Prostate gland (tissue), 2 donors: ENCODE measurements around the gene KLF18. TPM values are rescaled to one million over a fixed set of nuclear protein-coding genes. Genes with fewer than 3 reads are reported as not detected.

Source experiments
- DNase-seq: peaks from one replicate; pipeline ENCODE4 v3.0.0-alpha.2; 2019; ENCODE audit warnings: low spot score
- H3K27ac ChIP-seq, 2 donors: fragments of 200-600 bp; sonication (generic); 2 replicates each; pipeline ENCODE4 v1.5.1; 2017 to 2019
- H3K27me3 ChIP-seq: fragments of 200-600 bp; sonication (generic); replicated peaks from 2 replicates; pipeline ENCODE4 v1.5.1; 2019; ENCODE audit not compliant: insufficient read depth
- H3K36me3 ChIP-seq, 2 donors: fragments of 200-600 bp; sonication (generic); 1 replicate in 1 of 2; 2 replicates in 1 of 2; pipeline versions ENCODE4 v1.5.1 to v1.8.1; 2017 to 2019
- H3K4me1 ChIP-seq: fragments of 200-600 bp; sonication (generic); replicated peaks from 2 replicates; pipeline ENCODE4 v1.5.1; 2019
- H3K4me3 ChIP-seq, 2 donors: fragments of 200-600 bp; sonication (generic); 2 replicates each; pipeline ENCODE4 v1.5.1; 2017 to 2019
- H3K9me3 ChIP-seq: fragments of 200-600 bp; sonication (generic); 2 replicates; pipeline ENCODE4 v1.5.1; 2017
- CTCF ChIP-seq, 4 experiments: fragments of 200-600 bp in 2 of 4; fragments of 450-650 bp in 2 of 4; sonication (generic) in 2 of 4; IDR thresholded peaks; 1 replicate in 3 of 4; 2 replicates in 1 of 4; pipeline ENCODE4 v1.5.1; 2016 to 2019; ENCODE audit warnings: antibody characterized with exemption in 4 of 4, mild to moderate bottlenecking in 2 of 4, moderate library complexity in 2 of 4
- POLR2A ChIP-seq: fragments of 450-650 bp; IDR thresholded peaks from one replicate; pipeline ENCODE4 v1.6.1; 2016; ENCODE audit warnings: antibody characterized with exemption, mild to moderate bottlenecking
- POLR2AphosphoS5 ChIP-seq: sonication (generic); formaldehyde crosslinking; IDR thresholded peaks from one replicate; pipeline ENCODE4 v1.6.1; 2017; ENCODE audit warnings: antibody characterized with exemption
- WGBS: methylation state at CpG from one replicate; pipeline ENCODE4 v1.1.5; 2018; 5-methylcytosine and 5-hydroxymethylcytosine counted together
- intact Hi-C: fragments of 100-400 bp; cut with DNase I; formaldehyde crosslinking; loops from one replicate; pipeline ENCODE4 v1.14.2; 2022
- total RNA-seq, 2 donors: library from RNA; depleted of rRNA; stranded (reverse); fragments of >200 nt; gene quantifications; one replicate each; pipeline ENCODE4 v1.1.0, GENCODE V29; 2016

KLF18 gene
- total RNA-seq, 2 donors from 2014 or later, result 0.34 TPM; not detected in 1

DNA sequence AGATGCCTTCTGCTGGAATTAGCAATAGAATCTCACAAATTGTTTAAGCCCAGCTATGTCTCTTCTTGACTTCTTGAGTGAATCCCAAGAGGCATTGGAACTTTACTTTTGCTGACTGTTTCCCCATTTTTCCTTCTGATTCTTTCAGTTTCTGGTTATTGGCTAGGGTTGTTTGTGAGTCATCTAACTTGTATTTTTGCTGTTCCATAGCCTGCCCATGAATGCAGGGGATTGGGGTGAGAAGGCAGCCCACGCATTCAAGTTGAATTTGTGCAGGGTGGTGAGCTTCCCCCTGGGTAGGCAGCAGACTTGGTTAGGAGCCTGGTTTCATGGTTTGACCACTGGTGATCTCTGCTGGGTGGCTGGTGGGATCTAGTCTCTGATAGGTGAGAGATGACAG lies 33.2 kb downstream of the KLF18 start:
- no peak overlapping the region for H3K4me3 ChIP-seq
- intact Hi-C loops, result no loop called here
- no peak for DNase-seq
- no peaks in the 10 kb centered on the region for H3K9me3 ChIP-seq
- TF ChIP-seq CTCF (IDR thresholded peaks at IDR 0.05), result no peak
- no peak for TF ChIP-seq POLR2AphosphoS5
- TF ChIP-seq POLR2A, result no peak
- no peaks in the 10 kb centered on the region for H3K36me3 ChIP-seq
- WGBS, result 88% methylated on average over 1 of the region's 1 CpG
- no peak overlapping the region for H3K27ac ChIP-seq
- H3K27me3 ChIP-seq, result no peaks in the 10 kb centered on the region
- H3K4me1 ChIP-seq, result no peaks in the 10 kb centered on the region

GRCh38 chr1:44105810-44106209 lies 35.6 kb downstream of the KLF18 start:
- Histone ChIP-seq H3K9me3 (no peaks in the 10 kb centered on the region), H3K36me3 (no peaks in the 10 kb centered on the region), H3K4me1 (no peaks in the 10 kb centered on the region), H3K27me3 (no peaks in the 10 kb centered on the region), H3K27ac (no peak overlapping the region), H3K4me3 (no peak overlapping the region)
- no peak for DNase-seq
- intact Hi-C loops, result no loop called here
- 89% methylated on average over 3 of the region's 3 CpGs for WGBS
- TF ChIP-seq POLR2A (no peak), POLR2AphosphoS5 (no peak), CTCF (IDR thresholded peaks at IDR 0.05) (no peak)

DNA sequence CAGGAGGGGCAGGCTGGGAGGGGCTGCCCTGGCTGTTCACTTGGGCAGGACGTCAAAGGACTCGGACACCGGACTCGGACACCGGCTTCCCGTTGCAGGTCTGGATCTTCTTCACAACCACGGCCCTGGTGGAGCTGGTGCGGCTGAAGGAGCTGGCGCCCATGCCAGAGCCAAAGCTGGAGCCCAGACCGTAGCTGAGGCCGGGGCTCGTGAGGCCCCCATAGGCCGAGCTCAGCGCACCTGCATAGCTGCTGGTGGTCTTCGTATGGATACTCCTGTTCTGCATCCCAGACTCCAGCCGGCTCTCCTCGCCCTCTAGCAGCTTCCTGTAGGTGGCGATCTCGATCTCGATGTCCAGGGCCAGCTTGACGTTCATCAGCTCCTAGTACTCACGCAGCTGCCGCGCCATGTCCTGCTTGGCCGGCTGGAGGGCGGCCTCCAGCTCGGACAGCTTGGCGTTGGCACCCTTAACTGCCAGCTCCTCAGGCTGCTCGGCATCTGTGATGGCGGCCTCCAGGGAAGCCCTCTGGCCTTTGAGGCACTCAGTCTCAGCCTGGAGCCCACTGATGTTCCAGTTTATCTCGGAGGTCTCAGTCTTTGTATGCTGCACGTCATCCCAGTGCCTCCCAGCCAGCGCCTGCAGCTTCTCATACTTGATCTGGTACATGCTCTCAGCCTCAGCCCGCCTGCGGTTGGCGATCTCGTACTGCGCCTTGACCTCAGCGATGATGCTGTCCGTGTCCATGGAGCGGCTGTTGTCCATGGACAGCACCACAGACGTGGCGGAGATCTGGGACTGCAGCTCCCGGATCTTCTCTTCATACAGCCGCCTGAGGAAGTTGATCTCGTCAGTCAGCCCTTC lies 37.9 kb downstream of the KLF18 start:
- DNase-seq, result no peak
- Histone ChIP-seq H3K27me3 (no peaks in the 10 kb centered on the region), H3K4me1 (no peaks in the 10 kb centered on the region), H3K4me3 (no peak overlapping the region), H3K9me3 (no peaks in the 10 kb centered on the region), H3K36me3 (no peaks in the 10 kb centered on the region), H3K27ac (no peak overlapping the region)
- intact Hi-C loops, result no loop called here
- TF ChIP-seq CTCF (IDR thresholded peaks at IDR 0.05) (no peak), POLR2A (no peak), POLR2AphosphoS5 (no peak)
- WGBS, result 83% methylated on average over 24 of the region's 46 CpGs

DNA sequence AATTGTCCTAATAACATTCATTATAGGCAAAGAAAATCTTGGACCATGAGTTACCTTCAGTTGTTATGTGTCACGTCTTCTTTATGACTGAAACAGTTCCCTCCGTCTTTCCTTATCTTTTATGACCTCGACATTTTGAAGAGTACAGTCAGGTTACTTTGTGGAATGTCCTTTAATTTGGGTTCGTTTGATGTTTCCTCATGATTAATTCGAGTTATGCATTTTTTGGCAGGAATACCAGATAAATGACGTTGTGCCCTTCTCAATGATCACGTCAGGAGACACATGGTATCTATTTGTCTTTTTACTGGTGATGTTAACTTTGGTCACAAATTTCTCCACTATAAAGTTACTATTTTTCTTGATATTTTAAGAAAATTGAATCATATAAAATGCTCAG lies 40.1 kb downstream of the KLF18 start:
- intact Hi-C loops, result no loop called here
- 51% methylated on average over 7 of the region's 7 CpGs for WGBS
- no peaks in the 10 kb centered on the region for H3K36me3 ChIP-seq
- no peak for DNase-seq
- H3K27ac ChIP-seq, result no peak overlapping the region
- H3K9me3 ChIP-seq, result no peaks in the 10 kb centered on the region
- no peak for TF ChIP-seq POLR2A
- no peak for TF ChIP-seq CTCF (IDR thresholded peaks at IDR 0.05)
- H3K27me3 ChIP-seq, result no peaks in the 10 kb centered on the region
- no peaks in the 10 kb centered on the region for H3K4me1 ChIP-seq
- no peak overlapping the region for H3K4me3 ChIP-seq
